CD4-positive, alpha-beta T cell treated with Interleukin-17A for 1 hour (primary cell): ENCODE data around the gene SOWAHD.
"Not testable (repeated sequence)": the region's sequence is repeated elsewhere in the genome, so short reads cannot be mapped to it uniquely, and the experiment has no call there.

Source experiments
- DNase-seq: peaks from one replicate; pipeline ENCODE4 v3.0.0-alpha.2; 2020

Gene SOWAHD

GRCh38 chrX:119759248-119759766 lies 919 bp downstream of the SOWAHD start:
- no peak for DNase-seq

- no peak for DNase-seq
Measured at GRCh38 chrX:119760026-119760877, 1.9 kb downstream of the SOWAHD start.

GRCh38 chrX:119762718-119763117 lies 4.3 kb downstream of the SOWAHD start:
- no peak for DNase-seq

- DNase-seq = no peak
Measured at GRCh38 chrX:119763181-119763580, 4.8 kb downstream of the SOWAHD start.

- DNase-seq = no peak
Measured at GRCh38 chrX:119763836-119764387, 5.5 kb downstream of the SOWAHD start.

GRCh38 chrX:119768436-119768835 lies 10.0 kb downstream of the SOWAHD start:
- not testable (repeated sequence) for DNase-seq

- not testable (repeated sequence) for DNase-seq
Measured at GRCh38 chrX:119769388-119769787, 11.0 kb downstream of the SOWAHD start.

- DNase-seq = no peak
Measured at GRCh38 chrX:119775517-119776238, 17.3 kb downstream of the SOWAHD start.

GRCh38 chrX:119778829-119779228 lies 20.4 kb downstream of the SOWAHD start:
- no peak for DNase-seq

- no peak for DNase-seq
Measured at GRCh38 chrX:119783026-119783425, 24.6 kb downstream of the SOWAHD start.

GRCh38 chrX:119784747-119785446 lies 26.5 kb downstream of the SOWAHD start:
- peak; percentile 61 for DNase-seq

GRCh38 chrX:119790977-119791436 lies 32.6 kb downstream of the SOWAHD start:
- peak; percentile 59 for DNase-seq

- peak; percentile 88 for DNase-seq
Measured at GRCh38 chrX:119791437-119792231, 33.2 kb downstream of the SOWAHD start, which contains the start of gene RPL39. Gene RPL39, minus strand, starts transcription at chrX:119791630. Its CDS starts 54 bp downstream, at chrX:119791576.

GRCh38 chrX:119801253-119802221 lies 43.1 kb downstream of the SOWAHD start:
- no peak for DNase-seq

GRCh38 chrX:119802546-119802945 lies 44.2 kb downstream of the SOWAHD start:
- no peak for DNase-seq

- not testable (repeated sequence) for DNase-seq
Measured at GRCh38 chrX:119808461-119808860, 50.1 kb downstream of the SOWAHD start.

- no peak for DNase-seq
Measured at GRCh38 chrX:119809185-119809666, 50.8 kb downstream of the SOWAHD start.
